ENCODE measurements around the gene DGLUCY. TPM values are rescaled to one million over a fixed set of nuclear protein-coding genes. Genes with fewer than 3 reads are reported as not detected.
A peak's percentile ranks its signal among the peaks of the same experiment; 100 is the strongest.

DGLUCY gene
- total and polyA plus RNA-seq, 2 donors (not counting 1 experiment from before 2014, with no cell fraction given), result 91.5 to 103 TPM

DNA sequence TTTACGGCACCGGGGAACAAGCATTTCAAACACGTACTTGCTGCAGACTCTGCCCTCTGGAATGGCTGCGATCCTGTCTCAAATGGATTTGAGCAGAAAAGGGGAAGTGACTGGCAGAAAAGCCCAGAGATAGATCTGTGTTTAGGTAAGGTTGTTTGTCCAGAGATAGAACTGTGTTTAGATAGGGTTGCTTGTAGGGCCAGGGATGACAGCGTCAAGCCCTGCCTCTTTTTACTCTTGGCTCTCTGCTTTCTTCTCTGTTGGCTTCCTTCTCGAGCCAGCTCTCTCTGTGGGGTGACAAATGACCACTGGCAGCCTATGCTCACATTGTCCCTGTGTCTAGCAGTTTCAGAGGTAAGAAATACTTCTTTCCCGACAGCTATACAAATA lies 11.4 kb downstream of the DGLUCY start:
- Mint-ChIP-seq H3K4me1 (peaks cover 42% of the 10 kb centered on the region), H3K4me3 (no peak overlapping the region), H3K27me3 (no peaks in the 10 kb centered on the region), H3K27ac (peak overlapping the region; percentile 80), H3K9me3 (ENCODE audit: insufficient read depth) (no peaks in the 10 kb centered on the region)
- TF ChIP-seq, protein P1, sequence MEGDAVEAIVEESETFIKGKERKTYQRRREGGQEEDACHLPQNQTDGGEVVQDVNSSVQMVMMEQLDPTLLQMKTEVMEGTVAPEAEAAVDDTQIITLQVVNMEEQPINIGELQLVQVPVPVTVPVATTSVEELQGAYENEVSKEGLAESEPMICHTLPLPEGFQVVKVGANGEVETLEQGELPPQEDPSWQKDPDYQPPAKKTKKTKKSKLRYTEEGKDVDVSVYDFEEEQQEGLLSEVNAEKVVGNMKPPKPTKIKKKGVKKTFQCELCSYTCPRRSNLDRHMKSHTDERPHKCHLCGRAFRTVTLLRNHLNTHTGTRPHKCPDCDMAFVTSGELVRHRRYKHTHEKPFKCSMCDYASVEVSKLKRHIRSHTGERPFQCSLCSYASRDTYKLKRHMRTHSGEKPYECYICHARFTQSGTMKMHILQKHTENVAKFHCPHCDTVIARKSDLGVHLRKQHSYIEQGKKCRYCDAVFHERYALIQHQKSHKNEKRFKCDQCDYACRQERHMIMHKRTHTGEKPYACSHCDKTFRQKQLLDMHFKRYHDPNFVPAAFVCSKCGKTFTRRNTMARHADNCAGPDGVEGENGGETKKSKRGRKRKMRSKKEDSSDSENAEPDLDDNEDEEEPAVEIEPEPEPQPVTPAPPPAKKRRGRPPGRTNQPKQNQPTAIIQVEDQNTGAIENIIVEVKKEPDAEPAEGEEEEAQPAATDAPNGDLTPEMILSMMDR (IDR thresholded peaks at IDR 0.05), result no peak
- no peak for TF ChIP-seq EZH2 (IDR thresholded peaks at IDR 0.05; ENCODE audit: borderline replicate concordance, insufficient read depth, low read depth, low read length, poor library complexity, severe bottlenecking)
- intact Hi-C loops (cut with micrococcal nuclease), result no loop called here
- Histone ChIP-seq H3K9ac (ENCODE audit: low read length) (no peak overlapping the region), H3K36me3 (replicated peaks in 1 of 2; ENCODE audit: control extremely low read depth in 1 of 2, control insufficient read depth in 1 of 2, extremely low read depth in 1 of 2, insufficient read depth in 2 of 2, low read length in 1 of 2) (peaks cover 0 to 39% of the 10 kb centered on the region in 2 experiments), H3K9me3 (ENCODE audit: control extremely low read depth in 1 of 3, control insufficient read depth in 2 of 3, insufficient read depth in 1 of 3, low read length in 2 of 3) (peaks cover 0 to 6% (median 4%) of the 10 kb centered on the region in 3 donors), H3K27me3 (replicated peaks in 1 of 4; ENCODE audit: control extremely low read depth in 1 of 4, control insufficient read depth in 3 of 4, insufficient read depth in 4 of 4, low read length in 3 of 4) (no peaks in the 10 kb centered on the region), H3K79me2 (ENCODE audit: control insufficient read depth, insufficient read depth, low read length) (peaks cover 81% of the 10 kb centered on the region), H2AFZ (ENCODE audit: insufficient read depth, low read depth, low read length, poor library complexity, severe bottlenecking) (no peak overlapping the region), H3K4me3 (ENCODE audit: control extremely low read depth in 1 of 5, extremely low read depth in 1 of 5, insufficient read depth in 1 of 5, low read depth in 2 of 5, low read length in 4 of 5) (no peak overlapping the region), H3K4me2 (replicated peaks; ENCODE audit: low read depth, low read length, poor library complexity, severe bottlenecking) (peak overlapping the region; percentile 35), H3K4me1 (ENCODE audit: control insufficient read depth in 2 of 2, insufficient read depth in 2 of 2, low read length in 2 of 2) (peaks cover 19 to 23% of the 10 kb centered on the region in 2 donors), H4K20me1 (ENCODE audit: control insufficient read depth, insufficient read depth, low read length, poor library complexity, severe bottlenecking) (peaks cover 4% of the 10 kb centered on the region), H3K27ac (ENCODE audit: low read length in 2 of 2) (peak overlapping the region; percentile 83 to 87)
- CTCF ChIA-PET, result interaction anchor here (1.0 kb wide), 1 partner anchor 10 kb away, joined by 4 read pairs; no protein-coding TSS in a partner anchor
- peak; percentile 34 for DNase-seq
- WGBS (ENCODE audit: insufficient coverage), result 86% methylated on average over 7 of the region's 7 CpGs
- POLR2A ChIA-PET, result no interaction called here
- ATAC-seq (ENCODE audit: low read depth), result no peak

- Mint-ChIP-seq H3K4me3 (no peak overlapping the region), H3K27ac (peak overlapping the region; percentile 50), H3K27me3 (no peaks in the 10 kb centered on the region), H3K9me3 (ENCODE audit: insufficient read depth) (no peaks in the 10 kb centered on the region), H3K4me1 (peaks cover 40% of the 10 kb centered on the region)
- DNase-seq, result no peak
- H3K79me2 ChIP-seq (ENCODE audit: control insufficient read depth, insufficient read depth, low read length), result peaks cover 80% of the 10 kb centered on the region
- H3K4me1 ChIP-seq (ENCODE audit: control insufficient read depth in 2 of 2, insufficient read depth in 2 of 2, low read length in 2 of 2), result peaks cover 19 to 23% of the 10 kb centered on the region in 2 donors
- no peak overlapping the region for H2AFZ ChIP-seq (ENCODE audit: insufficient read depth, low read depth, low read length, poor library complexity, severe bottlenecking)
- H4K20me1 ChIP-seq (ENCODE audit: control insufficient read depth, insufficient read depth, low read length, poor library complexity, severe bottlenecking), result peaks cover 4% of the 10 kb centered on the region
- H3K36me3 ChIP-seq (replicated peaks in 1 of 2; ENCODE audit: control extremely low read depth in 1 of 2, control insufficient read depth in 1 of 2, extremely low read depth in 1 of 2, insufficient read depth in 2 of 2, low read length in 1 of 2), result peaks cover 0 to 40% of the 10 kb centered on the region in 2 experiments
- intact Hi-C loops (cut with micrococcal nuclease), result no loop called here
- no peaks in the 10 kb centered on the region for H3K27me3 ChIP-seq (replicated peaks in 1 of 4; ENCODE audit: control extremely low read depth in 1 of 4, control insufficient read depth in 3 of 4, insufficient read depth in 4 of 4, low read length in 3 of 4)
- H3K9me3 ChIP-seq (ENCODE audit: control extremely low read depth in 1 of 3, control insufficient read depth in 2 of 3, insufficient read depth in 1 of 3, low read length in 2 of 3), result peaks cover 0 to 6% (median 4%) of the 10 kb centered on the region in 3 donors
- no CpG with 5 or more reads among the region's 4 CpGs for WGBS (ENCODE audit: insufficient coverage)
- peak overlapping the region; percentile 83 to 87 for H3K27ac ChIP-seq (ENCODE audit: low read length in 2 of 2)
- TF ChIP-seq, protein P1 (IDR thresholded peaks at IDR 0.05), result no peak
- TF ChIP-seq EZH2 (IDR thresholded peaks at IDR 0.05; ENCODE audit: borderline replicate concordance, insufficient read depth, low read depth, low read length, poor library complexity, severe bottlenecking), result no peak
- CTCF ChIA-PET, result interaction anchor here (1.0 kb wide), 1 partner anchor 11 kb away, joined by 4 read pairs; no protein-coding TSS in a partner anchor
- H3K4me3 ChIP-seq (ENCODE audit: control extremely low read depth in 1 of 5, extremely low read depth in 1 of 5, insufficient read depth in 1 of 5, low read depth in 2 of 5, low read length in 4 of 5), result no peak overlapping the region
- POLR2A ChIA-PET, result no interaction called here
- no peak for ATAC-seq (ENCODE audit: low read depth)
- H3K9ac ChIP-seq (ENCODE audit: low read length), result no peak overlapping the region
- H3K4me2 ChIP-seq (replicated peaks; ENCODE audit: low read depth, low read length, poor library complexity, severe bottlenecking), result no peak overlapping the region
Measured at GRCh38 chr14:91125801-91126200, 11.9 kb downstream of the DGLUCY start.
